Measurements from ENCODE around the gene USF1. TPM values are rescaled to one million over a fixed set of nuclear protein-coding genes. Genes with fewer than 3 reads are reported as not detected.
"Not testable (repeated sequence)": the region's sequence is repeated elsewhere in the genome, so short reads cannot be mapped to it uniquely, and the experiment has no call there.

The USF1 gene
- total and polyA plus RNA-seq, 2 experiments from 2014 or later, result 23.8 to 74.8 TPM

GRCh38 chr1:161065681-161066080, 19.9 kb upstream of the USF1 start:
- peaks cover 11% of the 10 kb centered on the region; the same call in 2 of the 3 replicates for H3K4me1 Mint-ChIP-seq
- not testable (repeated sequence) for H3K79me2 ChIP-seq (replicated peaks; ENCODE audit: insufficient read depth); H3K4me3 Mint-ChIP-seq; H3F3A ChIP-seq (replicated peaks; ENCODE audit: low read depth); H3K9me2 ChIP-seq (ENCODE audit: insufficient read depth); DNase-seq (ENCODE audit: low spot score); H3K9me3 Mint-ChIP-seq; ATAC-seq; H2AFZ ChIP-seq; H3K36me3 Mint-ChIP-seq (ENCODE audit: low read depth); H3K27ac Mint-ChIP-seq; H3K27me3 ChIP-seq (ENCODE audit: insufficient read depth); H3K27me3 Mint-ChIP-seq (ENCODE audit: insufficient read depth, low read depth, poor library complexity); H4K20me1 ChIP-seq (replicated peaks; ENCODE audit: insufficient read depth); H3K4me2 ChIP-seq; H3K4me3 ChIP-seq; H3K27ac ChIP-seq (ENCODE audit: low read depth); H3K36me3 ChIP-seq (ENCODE audit: insufficient read depth)
- H3K4me1 ChIP-seq (ENCODE audit: insufficient read depth), result peaks cover 13% of the 10 kb centered on the region; the same call in 1 of the 2 replicates

- not testable (repeated sequence) for H3F3A ChIP-seq (replicated peaks; ENCODE audit: low read depth); H3K4me3 ChIP-seq; H3K4me2 ChIP-seq; H3K9me2 ChIP-seq (ENCODE audit: insufficient read depth); H4K20me1 ChIP-seq (replicated peaks; ENCODE audit: insufficient read depth); H3K27ac ChIP-seq (ENCODE audit: low read depth); ATAC-seq; H3K36me3 ChIP-seq (ENCODE audit: insufficient read depth); H3K27me3 ChIP-seq (ENCODE audit: insufficient read depth); H3K27ac Mint-ChIP-seq; H2AFZ ChIP-seq; DNase-seq (ENCODE audit: low spot score); H3K79me2 ChIP-seq (replicated peaks; ENCODE audit: insufficient read depth); H3K9me3 Mint-ChIP-seq; H3K4me3 Mint-ChIP-seq; H3K36me3 Mint-ChIP-seq (ENCODE audit: low read depth); H3K27me3 Mint-ChIP-seq (ENCODE audit: insufficient read depth, low read depth, poor library complexity)
- H3K4me1 Mint-ChIP-seq, result peaks cover 11% of the 10 kb centered on the region; the same call in 2 of the 3 replicates
- peaks cover 13% of the 10 kb centered on the region; the same call in 1 of the 2 replicates for H3K4me1 ChIP-seq (ENCODE audit: insufficient read depth)
Measured at GRCh38 chr1:161063936-161064335, 18.2 kb upstream of the USF1 start.

- no peaks in the 10 kb centered on the region for H3K27me3 ChIP-seq (ENCODE audit: insufficient read depth)
- H3F3A ChIP-seq (replicated peaks; ENCODE audit: low read depth), result no peaks in the 10 kb centered on the region
- no peaks in the 10 kb centered on the region for H4K20me1 ChIP-seq (replicated peaks; ENCODE audit: insufficient read depth)
- no peaks in the 10 kb centered on the region for H3K36me3 ChIP-seq (ENCODE audit: insufficient read depth)
- H3K4me3 ChIP-seq, result no peak overlapping the region
- Mint-ChIP-seq H3K27ac (no peak overlapping the region), H3K4me1 (peaks cover 6% of the 10 kb centered on the region; the same call in 2 of the 3 replicates), H3K9me3 (no peaks in the 10 kb centered on the region; the same call in 2 of the 3 replicates), H3K4me3 (no peak overlapping the region), H3K36me3 (ENCODE audit: low read depth) (no peaks in the 10 kb centered on the region), H3K27me3 (ENCODE audit: insufficient read depth, low read depth, poor library complexity) (peaks cover 2% of the 10 kb centered on the region)
- no peak overlapping the region for H2AFZ ChIP-seq
- H3K79me2 ChIP-seq (replicated peaks; ENCODE audit: insufficient read depth), result no peaks in the 10 kb centered on the region
- no peak for DNase-seq (ENCODE audit: low spot score)
- no peak for ATAC-seq
- H3K27ac ChIP-seq (ENCODE audit: low read depth), result no peak overlapping the region
- peaks cover 9% of the 10 kb centered on the region; the same call in 1 of the 2 replicates for H3K4me1 ChIP-seq (ENCODE audit: insufficient read depth)
- H3K9me2 ChIP-seq (ENCODE audit: insufficient read depth), result no peaks in the 10 kb centered on the region
- no peak overlapping the region for H3K4me2 ChIP-seq
- no peak for TF ChIP-seq STAT1 (IDR thresholded peaks at IDR 0.05; ENCODE audit: unreplicated experiment)
- no peak for TF ChIP-seq POLR2AphosphoS5 (IDR thresholded peaks at IDR 0.05; ENCODE audit: low read depth)
- no peak for TF ChIP-seq EZH2phosphoT487 (IDR thresholded peaks at IDR 0.05; ENCODE audit: unreplicated experiment)
- TF ChIP-seq ZNF114 (CRISPR knock-in tag; IDR thresholded peaks at IDR 0.05), result no peak
- TF ChIP-seq ZNF462 (CRISPR knock-in tag; IDR thresholded peaks at IDR 0.05), result no peak
- TF ChIP-seq ETS1 (IDR thresholded peaks at IDR 0.05), result no peak
Measured at GRCh38 chr1:161061419-161061818, 15.6 kb upstream of the USF1 start.

Data from GM23338 (cell line).